Ishikawa (cell line): ENCODE measurements around the gene DCBLD1.

Experiments
- CREB1 ChIP-seq: IDR thresholded peaks from 2 replicates; pipeline ENCODE4 v1.6.1; 2012; ENCODE audit warnings: low read depth
- EGR1 ChIP-seq: IDR thresholded peaks from 2 replicates; pipeline ENCODE4 v1.6.1; 2012
- EP300 ChIP-seq: IDR thresholded peaks from 2 replicates; pipeline ENCODE4 v1.6.1; 2012; ENCODE audit warnings: borderline replicate concordance
- FOXM1 ChIP-seq: IDR thresholded peaks from 2 replicates; pipeline ENCODE4 v1.6.1; 2012; ENCODE audit warnings: low read depth, borderline replicate concordance
- MAX ChIP-seq: IDR thresholded peaks from 2 replicates; pipeline ENCODE4 v1.6.1; 2012
- NFIC ChIP-seq: IDR thresholded peaks from 2 replicates; pipeline ENCODE4 v1.6.1; 2012
- RAD21 ChIP-seq: IDR thresholded peaks from 2 replicates; pipeline ENCODE4 v1.6.1; 2012; ENCODE audit warnings: low read depth
- TAF1 ChIP-seq: IDR thresholded peaks from 2 replicates; pipeline ENCODE4 v1.6.1; 2012; ENCODE audit warnings: low read depth, mild to moderate bottlenecking
- YY1 ChIP-seq: IDR thresholded peaks from 2 replicates; pipeline ENCODE4 v1.6.1; 2012; ENCODE audit warnings: low read depth
- ZBTB7A ChIP-seq: IDR thresholded peaks from 2 replicates; pipeline ENCODE4 v1.6.1; 2012; ENCODE audit warnings: low read depth

- TF ChIP-seq MAX (no peak), CREB1 (no peak), EP300 (no peak), FOXM1 (no peak), YY1 (no peak), EGR1 (no peak), ZBTB7A (no peak), NFIC (no peak), RAD21 (no peak), TAF1 (no peak)
Observed at GRCh38 chr6:117505311-117505710, 22.8 kb downstream of the DCBLD1 start.
